Coronary artery (tissue), 2 donors: Measurements from ENCODE around the gene TMEM86B.

Experiments used
- DNase-seq: peaks from one replicate; pipeline ENCODE4 v3.0.0-alpha.2; 2017; ENCODE audit warnings: low spot score
- H3K27ac ChIP-seq, 2 donors: fragments of 200-600 bp; sonication (generic); one replicate each; pipeline ENCODE4 v1.5.1; 2016 to 2019
- H3K4me3 ChIP-seq: fragments of 200-600 bp; sonication (generic); 2 replicates; pipeline ENCODE4 v1.5.1; 2016; ENCODE audit warnings: mild to moderate bottlenecking, moderate library complexity
- TF ChIP-seq, protein P1 (sequence below): fragments of 200-600 bp; sonication (generic); IDR thresholded peaks from one replicate; pipeline ENCODE4 v1.5.1; 2019; ENCODE audit warnings: antibody characterized with exemption

The TMEM86B gene, protein sequence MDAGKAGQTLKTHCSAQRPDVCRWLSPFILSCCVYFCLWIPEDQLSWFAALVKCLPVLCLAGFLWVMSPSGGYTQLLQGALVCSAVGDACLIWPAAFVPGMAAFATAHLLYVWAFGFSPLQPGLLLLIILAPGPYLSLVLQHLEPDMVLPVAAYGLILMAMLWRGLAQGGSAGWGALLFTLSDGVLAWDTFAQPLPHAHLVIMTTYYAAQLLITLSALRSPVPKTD

DNA sequence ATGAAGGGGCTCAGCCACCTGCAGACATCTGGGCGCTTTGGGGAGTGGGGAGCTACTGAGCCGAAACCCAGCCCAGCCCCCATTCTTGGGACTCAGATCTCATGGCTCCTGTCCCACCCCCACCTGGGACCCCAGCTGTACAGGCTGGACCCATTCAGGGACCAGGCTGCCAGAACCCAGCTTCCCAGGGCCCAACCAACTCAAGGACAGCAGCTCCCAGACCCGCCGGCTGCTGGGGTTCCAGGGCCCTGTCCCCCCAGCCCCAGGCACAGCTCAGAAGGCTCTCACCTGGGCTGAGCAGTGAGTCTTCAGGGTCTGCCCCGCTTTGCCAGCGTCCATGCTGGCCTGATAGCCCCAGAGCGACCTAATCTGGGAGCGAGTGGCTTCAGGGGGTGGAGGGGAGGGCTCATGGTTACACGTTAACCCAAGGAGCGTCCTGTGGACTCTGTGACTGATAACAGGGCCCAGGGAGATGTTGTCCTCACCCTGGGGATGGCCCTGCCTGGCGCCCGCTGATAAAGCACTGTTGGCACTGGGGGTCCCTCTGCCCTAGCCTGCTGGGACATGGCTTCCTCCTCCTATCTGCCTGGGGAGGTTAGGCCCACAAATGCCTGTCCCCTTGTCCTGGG is at the start of gene TMEM86B:
TSS of gene TMEM86B (minus strand) at position 361 of the 629 bp plus-strand sequence. CDS start at position 339, 22 bp downstream.
- no peak for DNase-seq
- TF ChIP-seq, protein P1, sequence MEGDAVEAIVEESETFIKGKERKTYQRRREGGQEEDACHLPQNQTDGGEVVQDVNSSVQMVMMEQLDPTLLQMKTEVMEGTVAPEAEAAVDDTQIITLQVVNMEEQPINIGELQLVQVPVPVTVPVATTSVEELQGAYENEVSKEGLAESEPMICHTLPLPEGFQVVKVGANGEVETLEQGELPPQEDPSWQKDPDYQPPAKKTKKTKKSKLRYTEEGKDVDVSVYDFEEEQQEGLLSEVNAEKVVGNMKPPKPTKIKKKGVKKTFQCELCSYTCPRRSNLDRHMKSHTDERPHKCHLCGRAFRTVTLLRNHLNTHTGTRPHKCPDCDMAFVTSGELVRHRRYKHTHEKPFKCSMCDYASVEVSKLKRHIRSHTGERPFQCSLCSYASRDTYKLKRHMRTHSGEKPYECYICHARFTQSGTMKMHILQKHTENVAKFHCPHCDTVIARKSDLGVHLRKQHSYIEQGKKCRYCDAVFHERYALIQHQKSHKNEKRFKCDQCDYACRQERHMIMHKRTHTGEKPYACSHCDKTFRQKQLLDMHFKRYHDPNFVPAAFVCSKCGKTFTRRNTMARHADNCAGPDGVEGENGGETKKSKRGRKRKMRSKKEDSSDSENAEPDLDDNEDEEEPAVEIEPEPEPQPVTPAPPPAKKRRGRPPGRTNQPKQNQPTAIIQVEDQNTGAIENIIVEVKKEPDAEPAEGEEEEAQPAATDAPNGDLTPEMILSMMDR: no peak
- Histone ChIP-seq H3K27ac (no peak within 1 kb of the TSS), H3K4me3 (no peak within 1 kb of the TSS)

DNA sequence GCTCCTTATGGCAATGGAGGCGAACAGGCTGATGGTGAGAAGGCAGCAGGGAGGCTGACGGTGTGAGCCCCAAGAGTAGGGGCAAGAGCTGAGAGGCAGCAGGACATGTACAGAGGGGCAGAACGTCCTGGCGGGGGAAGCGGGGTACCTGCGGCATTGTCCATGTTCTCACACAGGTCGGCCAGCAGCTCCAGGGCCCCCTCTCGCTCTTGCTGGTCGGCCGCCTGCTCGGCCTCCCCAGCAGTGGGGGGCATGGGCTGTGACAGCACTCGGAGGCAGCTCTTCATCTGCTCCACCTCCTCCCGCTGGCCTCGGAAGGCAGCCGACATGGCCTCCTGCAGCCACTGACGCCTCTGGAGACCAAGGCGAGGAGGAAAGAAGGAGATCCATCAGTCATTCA is 48.9 kb upstream of the TMEM86B start:
- no peak for DNase-seq
- H3K27ac ChIP-seq: no peak overlapping the region
- H3K4me3 ChIP-seq: no peak overlapping the region
- TF ChIP-seq, protein P1: no peak

DNA sequence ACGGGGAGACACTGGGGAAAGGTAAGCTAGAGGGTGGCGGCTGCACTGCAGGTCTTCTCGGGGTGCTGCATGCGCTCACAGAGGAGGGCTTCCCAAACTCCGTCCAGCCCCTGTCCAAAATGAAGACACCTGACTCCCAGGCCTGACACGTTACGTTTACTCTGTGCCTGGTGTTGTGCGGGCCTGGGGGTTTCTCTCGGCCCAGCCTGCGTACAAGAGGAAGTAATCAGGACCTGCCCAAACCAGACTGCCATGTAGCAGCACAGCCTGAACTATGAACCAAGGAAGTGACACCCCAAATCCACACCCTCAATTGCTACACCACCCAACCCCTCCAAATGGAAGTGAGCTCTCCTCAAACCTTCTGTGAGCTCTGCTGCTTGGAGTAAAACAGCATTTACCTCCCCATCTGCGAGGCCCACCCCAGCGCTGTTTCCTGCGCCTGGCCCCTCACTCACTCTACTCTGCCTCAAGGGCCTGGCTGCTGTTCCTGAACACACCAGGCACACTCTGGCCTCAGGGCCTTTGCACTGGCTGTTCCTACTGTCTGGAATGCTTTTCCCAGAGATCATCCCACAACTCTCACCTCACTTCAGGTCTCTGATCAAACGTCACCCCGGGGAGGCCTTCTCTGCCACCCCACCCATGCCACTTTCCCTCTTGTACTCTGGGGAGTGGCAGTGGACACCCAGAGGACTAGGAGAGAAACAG is 48.3 kb upstream of the TMEM86B start:
- no peak overlapping the region for H3K4me3 ChIP-seq
- TF ChIP-seq, protein P1: no peak
- no peak for DNase-seq
- H3K27ac ChIP-seq: no peak overlapping the region

DNA sequence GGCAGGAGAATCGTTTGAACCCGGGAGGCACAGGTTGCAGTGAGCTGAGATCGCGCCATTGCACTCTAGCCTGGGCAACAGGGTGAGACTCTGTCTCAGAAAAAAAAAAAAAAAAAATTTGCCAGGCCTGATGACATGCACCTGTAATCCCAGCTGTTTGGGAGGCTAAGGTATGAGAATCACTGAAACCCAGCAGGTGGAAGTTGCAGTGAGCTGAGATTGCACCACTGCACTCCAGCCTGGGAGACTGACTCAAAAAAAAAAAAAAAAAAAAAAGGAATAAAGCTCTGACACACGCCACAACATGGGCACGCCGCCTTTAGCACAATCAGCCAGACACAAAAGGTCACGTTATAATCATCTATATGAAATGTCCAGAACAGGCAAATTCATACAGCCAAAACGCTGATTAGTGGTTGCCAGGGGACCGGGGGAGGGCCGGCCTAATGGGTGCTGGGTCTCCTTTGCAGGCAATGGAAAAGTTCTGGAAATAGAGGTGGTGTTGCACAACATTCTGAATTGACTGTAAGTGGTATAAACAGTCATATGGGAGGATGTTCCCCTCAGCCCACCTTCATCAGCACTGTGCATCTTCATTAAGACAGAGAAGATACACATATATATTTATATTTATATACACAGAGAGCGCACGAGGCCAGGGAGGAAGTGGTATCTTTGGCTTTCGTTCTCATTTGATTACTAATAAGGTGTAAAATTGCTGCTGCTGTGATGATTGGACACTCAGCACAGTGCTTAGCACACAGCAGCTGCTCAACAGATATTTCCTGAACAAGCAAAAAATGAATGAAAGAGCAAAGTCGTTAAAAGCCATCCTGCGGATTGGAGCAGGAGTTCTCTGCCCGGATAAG is 47.5 kb upstream of the TMEM86B start:
- H3K4me3 ChIP-seq: no peak overlapping the region
- DNase-seq: no peak
- no peak overlapping the region for H3K27ac ChIP-seq
- TF ChIP-seq, protein P1: no peak

DNA sequence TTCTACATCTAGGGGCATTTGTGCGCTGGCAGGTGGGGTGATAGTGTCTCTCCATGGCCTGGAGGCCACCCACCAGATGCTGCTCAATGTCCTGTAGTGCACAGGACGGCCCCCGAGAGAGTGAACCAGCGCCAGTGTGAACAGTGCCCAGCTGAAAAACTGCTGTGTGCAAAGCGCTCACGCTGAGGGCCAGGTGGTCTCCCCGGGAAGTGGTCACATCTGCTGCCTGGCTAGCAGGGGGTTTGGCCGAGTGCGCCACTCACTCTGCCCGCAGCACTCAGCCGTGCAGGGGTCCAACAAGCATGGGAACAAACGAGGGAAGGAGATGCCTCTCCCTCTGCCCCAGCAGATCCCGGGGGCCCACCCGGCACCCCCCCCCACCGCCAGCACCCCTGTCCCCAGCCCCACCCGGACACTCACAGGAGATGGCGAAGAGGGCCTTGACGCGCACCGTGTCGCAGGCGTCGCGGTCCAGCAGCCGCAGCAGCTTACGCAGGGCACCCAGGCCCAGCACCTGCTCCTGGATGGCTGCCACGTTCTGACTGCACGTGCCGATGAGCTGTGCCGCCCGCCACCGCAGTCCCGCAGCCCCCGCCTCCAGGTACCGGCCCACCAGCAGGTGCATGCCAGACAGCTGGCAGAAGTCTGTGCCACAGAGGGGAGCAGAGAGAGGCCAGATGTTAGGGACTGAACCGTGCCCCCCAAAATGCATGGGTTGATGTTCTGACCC is 45.6 kb upstream of the TMEM86B start:
- no peak for DNase-seq
- TF ChIP-seq, protein P1: no peak
- H3K4me3 ChIP-seq: no peak overlapping the region
- no peak overlapping the region for H3K27ac ChIP-seq

DNA sequence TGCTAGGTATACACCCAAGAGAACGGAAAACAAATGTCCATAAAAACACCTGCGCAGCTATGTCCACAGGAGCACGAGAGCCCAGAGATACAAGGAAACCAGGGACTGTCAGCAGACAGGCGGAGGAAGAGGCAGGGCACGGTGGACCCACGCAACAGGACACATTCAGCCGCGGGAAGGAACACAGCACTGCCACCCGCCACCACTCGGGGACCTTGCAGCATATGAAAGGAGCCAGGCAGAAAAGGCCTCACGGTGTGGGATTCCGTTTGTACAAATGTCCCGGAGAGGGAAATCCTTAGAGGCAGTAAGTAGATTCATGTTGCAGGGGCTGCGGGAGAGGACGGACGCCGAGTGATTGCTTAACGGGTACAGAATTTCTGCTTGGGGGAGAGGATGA is 43.6 kb upstream of the TMEM86B start:
- no peak for DNase-seq
- Histone ChIP-seq H3K4me3 (no peak overlapping the region), H3K27ac (no peak overlapping the region)
- TF ChIP-seq, protein P1: no peak
